B cell (primary cell): ENCODE data around the gene SPPL2B. TPM values are rescaled to one million over a fixed set of nuclear protein-coding genes. Genes with fewer than 3 reads are reported as not detected.

Experiments used
- ATAC-seq: fragments of 200-7000 bp; cut with Tn5 transposase; one replicate; pipeline ENCODE4 v1.10.0; 2021; ENCODE audit warnings: low read depth, mild to moderate bottlenecking, moderate number of reproducible peaks, moderate library complexity
- CTCF ChIA-PET: fragments of 350-600 bp; sonication (Branson Sonifier 250); formaldehyde crosslinking; loops from one replicate; lab custom pipeline; 2021; ENCODE audit warnings: antibody characterized with exemption, inconsistent platforms; lab: Charles Lee
- POLR2A ChIA-PET: fragments of 350-600 bp; sonication (Branson Sonifier 250); formaldehyde crosslinking; loops from one replicate; lab custom pipeline; 2021; ENCODE audit warnings: antibody characterized with exemption; lab: Charles Lee
- DNase-seq: peaks from one replicate; pipeline ENCODE4 v3.0.0; 2013
- H2AFZ ChIP-seq: 2 replicates; pipeline ENCODE4 v1.6.1; 2012; ENCODE audit warnings: mild to moderate bottlenecking, low read depth, low read length; ENCODE audit not compliant: insufficient read depth, poor library complexity, severe bottlenecking
- H3K27ac ChIP-seq, 2 donors: 1 replicate in 1 of 2; 2 replicates in 1 of 2; pipeline ENCODE4 v1.5.1; 2012 to 2013; ENCODE audit warnings: low read length in 2 of 2, mild to moderate bottlenecking in 2 of 2, moderate library complexity in 1 of 2
- H3K27me3 ChIP-seq, 4 experiments: fragments of 200-600 bp in 1 of 4; sonication (generic) in 1 of 4; replicated peaks in 1 of 4; 1 replicate in 2 of 4; 2 replicates in 2 of 4; pipeline versions ENCODE4 v1.6.1 to v1.7.0; 2013 to 2016; ENCODE audit warnings: low read length in 3 of 4, mild to moderate bottlenecking in 2 of 4, mixed read lengths in 1 of 4, moderate library complexity in 1 of 4; ENCODE audit not compliant: insufficient read depth in 4 of 4, control insufficient read depth in 3 of 4; ENCODE audit errors: control extremely low read depth in 1 of 4
- H3K36me3 ChIP-seq, 2 experiments: replicated peaks in 1 of 2; 1 replicate in 1 of 2; 2 replicates in 1 of 2; pipeline versions ENCODE4 v1.6.1 to v1.7.1; 2013; ENCODE audit warnings: low read length in 1 of 2; ENCODE audit not compliant: insufficient read depth in 2 of 2, control insufficient read depth in 1 of 2; ENCODE audit errors: control extremely low read depth in 1 of 2, extremely low read depth in 1 of 2
- H3K4me1 ChIP-seq, 2 donors: fragments of 200-600 bp in 1 of 2; sonication (generic) in 1 of 2; 1 replicate in 1 of 2; 2 replicates in 1 of 2; pipeline versions ENCODE4 v1.5.1 to v1.6.1; 2013 to 2017; ENCODE audit warnings: low read length in 2 of 2; ENCODE audit not compliant: control insufficient read depth in 2 of 2, insufficient read depth in 2 of 2
- H3K4me2 ChIP-seq: replicated peaks from 2 replicates; pipeline ENCODE3; 2012; ENCODE audit warnings: mild to moderate bottlenecking, low read depth, low read length; ENCODE audit not compliant: poor library complexity, severe bottlenecking
- H3K4me3 ChIP-seq, 5 experiments: fragments of 200-600 bp in 1 of 5; sonication (generic) in 1 of 5; 1 replicate in 3 of 5; 2 replicates in 2 of 5; pipeline versions ENCODE4 v1.5.1 to v1.7.0; 2011 to 2016; ENCODE audit warnings: low read length in 4 of 5, mild to moderate bottlenecking in 4 of 5, low read depth in 2 of 5, control low read depth in 1 of 5, moderate library complexity in 1 of 5; ENCODE audit not compliant: insufficient read depth in 1 of 5; ENCODE audit errors: control extremely low read depth in 1 of 5, extremely low read depth in 1 of 5
- H3K79me2 ChIP-seq: fragments of 200-600 bp; sonication (generic); one replicate; pipeline ENCODE4 v1.6.0; 2016; ENCODE audit warnings: low read length; ENCODE audit not compliant: control insufficient read depth, insufficient read depth
- H3K9ac ChIP-seq: fragments of 200-600 bp; sonication (generic); 2 replicates; pipeline ENCODE4 v1.6.1; 2017; ENCODE audit warnings: mild to moderate bottlenecking, low read length, moderate library complexity
- H3K9me3 ChIP-seq, 3 donors: one replicate each; pipeline versions ENCODE4 v1.6.1 to v1.7.1; 2013; ENCODE audit warnings: low read length in 2 of 3; ENCODE audit not compliant: control insufficient read depth in 2 of 3, insufficient read depth in 1 of 3; ENCODE audit errors: control extremely low read depth in 1 of 3
- H4K20me1 ChIP-seq: 2 replicates; pipeline ENCODE4 v1.6.0; 2012; ENCODE audit warnings: mild to moderate bottlenecking, low read length; ENCODE audit not compliant: insufficient read depth, control insufficient read depth, poor library complexity, severe bottlenecking
- H3K27ac Mint-ChIP-seq: one replicate; pipeline ENCODE4 v1.8.0; 2021; ENCODE audit warnings: mixed read lengths
- H3K27me3 Mint-ChIP-seq: one replicate; pipeline ENCODE4 v1.8.0; 2021; ENCODE audit warnings: mixed read lengths
- H3K4me1 Mint-ChIP-seq: one replicate; pipeline ENCODE4 v1.8.0; 2021; ENCODE audit warnings: mixed read lengths
- H3K4me3 Mint-ChIP-seq: one replicate; pipeline ENCODE4 v1.8.0; 2021; ENCODE audit warnings: mixed read lengths
- H3K9me3 Mint-ChIP-seq: one replicate; pipeline ENCODE4 v1.8.0; 2022; ENCODE audit warnings: mixed read lengths; ENCODE audit not compliant: insufficient read depth
- CTCF ChIP-seq: fragments of 200-600 bp; IDR thresholded peaks from one replicate; pipeline ENCODE4 v1.8.0; 2022; ENCODE audit warnings: antibody characterized with exemption, mild to moderate bottlenecking
- EZH2 ChIP-seq: IDR thresholded peaks from 2 replicates; pipeline ENCODE4 v1.6.1; 2012; ENCODE audit warnings: borderline replicate concordance, low read depth, mild to moderate bottlenecking, moderate library complexity, low read length; ENCODE audit not compliant: insufficient read depth, poor library complexity, severe bottlenecking
- WGBS: methylation state at CpG from one replicate; pipeline ENCODE4 v1.1.5; 2013; ENCODE audit warnings: missing lambda C conversion rate; ENCODE audit not compliant: insufficient coverage; 5-methylcytosine and 5-hydroxymethylcytosine counted together
- intact Hi-C: fragments of 100-400 bp; cut with micrococcal nuclease; formaldehyde crosslinking; loops from one replicate; pipeline ENCODE4 v1.10.0; 2022
- polyA plus RNA-seq: library from polyadenylated mRNA; depleted of rRNA; stranded (reverse); fragments of >200 nt; gene quantifications from 2 replicates; pipeline ENCODE4 v1.2.3, GENCODE V29; 2012
- total RNA-seq, 2 donors: library from RNA; stranded (reverse); fragments of 120-200 nt in 1 of 2; gene quantifications; 1 replicate in 1 of 2; 2 replicates in 1 of 2; pipeline versions ENCODE4 v1.2.3 to v1.2.4, GENCODE V29; 2013 to 2022

SPPL2B gene
- total and polyA plus RNA-seq, 2 donors (not counting 1 experiment from before 2014, with no cell fraction given): 415 to 479 TPM

GRCh38 chr19:2312820-2313501 is 15.5 kb upstream of the SPPL2B start:
- POLR2A ChIA-PET: interaction anchor here (0.6 to 2.2 kb wide), 2 partner anchors 18 to 35 kb away, joined by 3 to 8 read pairs; no protein-coding TSS in a partner anchor
- no peak for ATAC-seq
- 39% methylated on average over 26 of the region's 28 CpGs for WGBS

More at GRCh38 chr19:2312820-2313501, 15.5 kb upstream of the SPPL2B start:
- H3K79me2 ChIP-seq: peaks cover 4% of the 10 kb centered on the region
- Mint-ChIP-seq H3K9me3 (peaks cover 3% of the 10 kb centered on the region), H3K27ac (no peak overlapping the region), H3K4me1 (peaks cover 41% of the 10 kb centered on the region), H3K4me3 (no peak overlapping the region), H3K27me3 (peaks cover 8% of the 10 kb centered on the region)
- H3K27me3 ChIP-seq: peaks cover 0 to 32% (median 12%) of the 10 kb centered on the region in 4 experiments
- H3K9me3 ChIP-seq: peaks cover 3 to 20% (median 8%) of the 10 kb centered on the region in 3 donors
- CTCF ChIA-PET: interaction anchor here (1.8 kb wide), 1 partner anchor 24 kb away, joined by 6 read pairs; no protein-coding TSS in a partner anchor
- TF ChIP-seq CTCF: no peak
- no peak for TF ChIP-seq EZH2
- H4K20me1 ChIP-seq: no peaks in the 10 kb centered on the region
- H2AFZ ChIP-seq: peak overlapping the region; percentile 22
- no peaks in the 10 kb centered on the region for H3K36me3 ChIP-seq
- intact Hi-C loops: loop anchor here (10.0 kb wide), 1 partner anchor 158 kb away; the partner anchor contains the start of gene AP3D1
- no peak overlapping the region for H3K4me3 ChIP-seq
- peaks cover 39 to 42% of the 10 kb centered on the region in 2 donors for H3K4me1 ChIP-seq
- H3K9ac ChIP-seq: no peak overlapping the region
- no peak for DNase-seq
- no peak overlapping the region for H3K27ac ChIP-seq
- peak overlapping the region; percentile 44 for H3K4me2 ChIP-seq
